HG03342 (cell line): ENCODE data around the gene TMEM245.
A peak's percentile ranks its signal among the peaks of the same experiment; 100 is the strongest.
"Not testable (repeated sequence)": the region's sequence is repeated elsewhere in the genome, so short reads cannot be mapped to it uniquely, and the experiment has no call there.

ENCODE experiments used
- ATAC-seq: cut with Tn5 transposase; IDR thresholded peaks from one replicate; pipeline ENCODE4 v1.9.1; 2021; ENCODE audit warnings: mild to moderate bottlenecking, moderate library complexity; ENCODE audit not compliant: unreplicated experiment

Gene TMEM245

DNA sequence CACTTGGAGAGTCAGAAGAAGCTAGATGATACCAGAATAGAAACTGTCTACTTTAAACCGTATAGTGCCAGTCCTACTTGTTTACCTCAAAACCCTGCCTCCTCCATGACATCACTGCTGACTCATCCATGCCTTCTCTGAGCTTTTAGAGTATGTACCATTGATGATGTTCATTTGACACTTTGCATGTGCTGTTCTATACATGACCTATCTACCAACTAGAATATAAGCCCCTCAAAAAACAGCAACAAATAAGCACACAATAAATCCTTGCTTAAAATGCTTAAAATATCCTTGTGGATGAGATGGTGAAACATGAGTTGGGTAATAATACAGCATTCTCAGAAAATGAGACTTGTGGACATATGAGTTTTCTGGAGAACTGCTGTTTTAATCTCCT, 109.0 kb downstream of the TMEM245 start:
- peak; percentile 43 for ATAC-seq

DNA sequence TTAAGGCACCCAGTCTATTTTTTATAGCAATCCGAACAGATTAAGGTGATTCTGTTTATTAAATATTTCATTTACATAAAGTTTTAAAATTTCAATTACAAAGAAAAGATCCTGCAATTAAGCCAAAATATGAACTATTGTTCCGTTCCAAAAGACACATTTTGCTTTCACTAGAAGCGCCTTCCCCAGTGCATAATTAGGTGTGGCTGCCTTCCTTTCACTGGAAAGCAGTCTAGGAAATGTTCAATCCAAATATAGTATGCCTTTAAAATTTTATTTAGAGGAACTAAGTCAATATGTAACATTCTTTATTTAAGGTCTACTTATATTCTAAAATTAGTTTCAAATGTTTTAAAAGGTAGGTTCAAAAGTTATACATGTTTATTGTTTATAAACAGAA, 114.1 kb downstream of the TMEM245 start:
- no peak for ATAC-seq

DNA sequence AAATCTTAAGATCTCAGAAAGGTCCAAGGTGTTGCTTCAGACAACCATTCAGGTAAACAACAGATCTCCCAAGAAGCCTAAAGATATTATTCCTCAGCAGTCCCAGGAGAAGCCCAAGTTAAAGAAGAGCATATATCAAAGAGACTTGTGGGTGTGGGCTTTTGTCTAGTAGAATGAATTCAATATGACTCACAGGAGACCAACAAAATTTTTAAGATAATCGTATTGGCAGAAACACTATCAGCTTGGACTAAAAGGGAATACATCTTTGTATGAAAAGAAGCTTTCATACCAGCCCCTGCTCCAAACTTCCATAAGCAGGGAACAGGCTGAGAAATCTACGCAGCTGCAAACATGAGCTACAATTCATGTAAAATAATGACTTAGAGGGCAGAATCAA, 116.6 kb downstream of the TMEM245 start:
- ATAC-seq, result no peak

DNA sequence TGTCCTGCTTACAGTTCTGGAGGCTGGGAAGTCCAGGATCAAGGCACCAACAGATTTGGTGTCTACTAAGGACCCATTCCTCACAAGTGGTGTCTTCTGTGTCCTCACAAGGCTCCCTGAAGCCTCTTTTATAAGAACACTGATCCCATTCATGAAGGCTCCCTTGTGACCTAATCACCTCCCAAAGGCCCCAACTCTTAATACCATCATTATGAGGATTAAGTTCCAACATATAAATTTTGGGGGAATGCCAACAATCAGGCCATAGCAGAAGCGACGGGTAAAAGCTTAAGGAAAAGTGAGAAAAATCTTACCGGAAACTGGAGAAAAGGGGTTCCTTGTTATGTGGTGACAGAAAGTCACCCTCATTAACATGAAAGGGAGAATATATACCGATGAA, 117.6 kb downstream of the TMEM245 start:
- no peak for ATAC-seq

DNA sequence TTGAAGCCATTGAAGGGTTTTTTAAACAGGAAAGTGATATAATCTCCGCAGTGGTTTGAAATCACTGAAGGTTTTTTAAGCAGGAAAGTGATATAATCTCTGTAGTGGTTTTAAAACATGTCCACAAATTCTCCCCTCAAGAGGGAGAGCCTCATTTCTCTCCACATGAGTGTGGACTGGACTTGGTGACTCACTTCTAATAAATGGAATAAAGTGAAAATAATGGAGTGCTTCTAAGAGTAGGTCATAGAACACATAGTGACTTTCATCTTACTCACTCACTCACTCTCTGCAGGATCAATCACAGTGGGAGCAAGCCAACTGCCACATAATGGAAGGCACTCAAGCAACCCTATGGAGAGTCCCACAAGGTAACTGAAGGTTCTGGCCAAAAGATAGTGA, 118.5 kb downstream of the TMEM245 start:
- ATAC-seq, result no peak

DNA sequence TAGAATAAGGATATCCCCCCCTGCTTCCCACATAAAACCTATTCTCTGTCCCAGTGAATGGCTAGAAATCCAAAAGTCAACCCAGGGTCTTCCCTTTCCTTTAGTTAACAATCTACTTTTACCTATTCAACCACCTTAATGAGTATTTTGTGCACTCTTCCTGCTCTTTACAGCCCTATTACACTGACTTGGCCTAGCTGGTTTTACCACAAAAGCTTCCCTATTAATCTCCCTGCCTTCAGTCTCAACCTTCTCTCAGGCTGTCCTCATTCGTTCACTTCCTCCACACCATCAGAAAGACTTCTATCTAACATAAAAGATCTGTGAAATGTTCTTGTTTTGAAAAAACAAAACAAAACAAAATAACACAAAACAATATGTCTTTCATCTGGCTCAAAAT, 122.6 kb downstream of the TMEM245 start:
- no peak for ATAC-seq

DNA sequence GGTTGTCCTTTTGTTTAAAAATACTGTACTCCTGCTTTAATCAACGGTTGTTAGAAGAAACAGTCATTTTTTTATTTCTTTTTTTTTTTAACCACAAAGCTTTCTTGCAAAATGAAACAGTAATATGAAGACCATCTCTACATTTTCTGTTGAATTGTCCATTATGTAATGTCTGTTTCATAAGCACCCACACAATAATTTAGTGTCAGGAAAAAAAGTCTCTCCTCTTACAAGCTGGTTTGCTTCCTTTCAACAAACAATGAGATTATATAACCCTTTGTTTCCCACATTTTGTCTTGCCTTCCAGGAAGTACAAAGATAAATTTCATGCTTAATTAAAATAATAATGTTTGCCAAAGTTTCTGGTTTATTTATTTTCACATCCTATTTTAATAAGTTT, 123.1 kb downstream of the TMEM245 start:
- no peak for ATAC-seq

DNA sequence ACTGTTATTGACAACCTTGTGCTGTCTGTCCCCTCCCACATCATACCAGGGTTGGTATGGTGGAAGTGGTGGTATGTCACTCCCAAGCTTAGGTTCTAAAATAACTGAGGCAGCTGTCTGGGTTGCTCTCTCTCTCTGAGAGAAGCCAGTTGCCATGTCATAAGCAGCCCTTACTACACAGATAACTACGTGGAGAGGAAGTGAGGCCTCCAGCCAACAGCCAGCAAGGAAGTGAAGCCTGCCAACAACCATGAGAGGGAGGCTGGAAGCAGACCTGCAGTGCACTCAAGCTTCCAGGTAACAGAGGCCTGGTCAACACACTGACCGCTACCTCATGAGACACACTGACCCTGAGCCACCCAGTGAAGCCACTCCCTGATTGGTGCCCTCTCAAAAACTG, 125.1 kb downstream of the TMEM245 start:
- ATAC-seq, result peak; percentile 95

DNA sequence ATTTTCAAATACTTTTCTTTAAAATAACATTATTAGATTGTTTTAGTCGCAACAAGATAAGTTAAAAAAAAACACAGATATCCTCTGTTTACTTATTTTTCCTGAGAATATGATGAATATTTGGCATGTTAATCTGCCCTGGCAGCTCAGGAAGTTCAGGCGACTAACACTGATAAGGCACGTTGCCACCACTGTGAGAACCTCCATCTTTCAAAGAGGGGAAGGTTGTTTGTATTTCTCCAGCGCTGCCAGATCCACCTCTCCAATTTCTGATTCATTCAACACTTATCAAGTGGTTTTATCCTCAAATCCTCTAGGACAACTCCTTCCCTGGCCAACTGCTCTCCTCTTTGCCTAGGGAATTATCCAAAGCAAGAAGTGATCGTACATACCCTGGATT, 128.3 kb downstream of the TMEM245 start:
- no peak for ATAC-seq

DNA sequence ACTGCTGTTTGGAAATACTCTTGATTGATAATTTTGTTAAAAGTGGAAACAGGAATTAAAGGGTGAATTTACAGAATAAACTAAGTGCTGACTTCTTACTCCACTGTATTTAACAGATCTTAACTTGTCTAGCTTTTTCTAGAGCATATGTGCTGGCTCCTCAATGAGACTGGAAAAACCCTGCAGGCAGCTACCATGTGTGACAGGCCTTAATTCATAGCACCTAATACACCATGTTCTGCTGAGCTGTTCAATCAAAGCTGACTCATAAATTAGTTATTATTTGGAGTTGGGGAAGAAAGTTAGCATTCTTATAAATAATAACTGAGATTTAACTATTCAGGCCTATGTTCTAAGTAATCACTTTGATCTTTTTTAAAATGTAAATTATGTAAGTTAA, 135.9 kb downstream of the TMEM245 start:
- no peak for ATAC-seq

DNA sequence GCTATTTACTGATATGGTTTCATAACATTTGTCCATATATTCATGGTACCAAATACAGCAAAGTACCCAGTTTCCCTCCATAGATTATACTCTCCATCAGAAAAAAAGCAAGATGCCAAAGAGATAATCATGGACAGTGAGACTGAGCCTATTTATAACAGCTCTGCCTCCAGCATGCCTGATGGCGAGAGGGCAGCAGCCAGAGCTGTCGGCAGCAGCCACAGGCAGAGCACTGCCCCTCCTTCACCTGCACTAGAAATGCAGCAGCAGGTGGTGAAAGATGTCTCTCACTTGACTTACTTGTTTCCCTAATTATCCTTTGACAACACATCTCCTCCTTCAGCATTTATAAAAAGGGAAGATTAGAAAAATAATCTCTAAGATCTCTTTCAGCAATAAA, 138.9 kb downstream of the TMEM245 start:
- ATAC-seq, result no peak

DNA sequence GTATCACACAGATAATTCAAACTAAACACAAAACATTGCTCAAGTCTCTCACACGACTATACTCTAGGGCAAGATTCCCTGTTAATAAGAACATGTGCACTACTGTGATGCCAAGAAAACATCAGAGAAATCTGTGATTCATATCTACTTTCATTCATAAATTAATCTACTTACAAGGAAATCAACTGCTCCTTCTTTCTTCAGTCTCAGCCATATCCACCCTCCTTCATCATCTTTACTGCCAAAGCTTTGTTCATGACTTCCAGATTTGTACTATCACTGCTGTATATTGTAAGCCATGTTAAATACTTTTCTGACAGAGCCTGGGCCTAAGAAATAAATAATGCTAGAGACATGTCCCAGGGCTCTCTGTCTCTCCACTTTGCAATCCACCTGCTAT, 141.5 kb downstream of the TMEM245 start:
- ATAC-seq, result no peak

DNA sequence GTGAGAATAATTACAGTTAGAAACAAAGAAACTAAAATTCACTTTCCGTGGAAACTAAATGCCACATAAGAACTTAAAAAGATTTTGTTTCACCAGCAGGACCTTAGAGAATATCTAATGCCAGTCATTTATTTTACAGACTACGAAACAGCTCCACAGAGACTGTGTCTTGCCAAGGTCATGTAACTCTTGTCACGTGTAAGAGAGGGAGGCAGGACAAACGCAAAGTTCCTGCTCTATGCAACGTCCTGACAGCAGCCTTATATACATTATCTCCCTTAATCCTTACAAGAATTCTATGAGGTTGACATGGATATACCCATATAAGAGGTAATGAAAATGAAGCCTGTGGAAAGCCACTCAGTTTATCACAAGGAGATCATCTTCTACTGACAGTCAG, 145.9 kb downstream of the TMEM245 start:
- ATAC-seq, result no peak

DNA sequence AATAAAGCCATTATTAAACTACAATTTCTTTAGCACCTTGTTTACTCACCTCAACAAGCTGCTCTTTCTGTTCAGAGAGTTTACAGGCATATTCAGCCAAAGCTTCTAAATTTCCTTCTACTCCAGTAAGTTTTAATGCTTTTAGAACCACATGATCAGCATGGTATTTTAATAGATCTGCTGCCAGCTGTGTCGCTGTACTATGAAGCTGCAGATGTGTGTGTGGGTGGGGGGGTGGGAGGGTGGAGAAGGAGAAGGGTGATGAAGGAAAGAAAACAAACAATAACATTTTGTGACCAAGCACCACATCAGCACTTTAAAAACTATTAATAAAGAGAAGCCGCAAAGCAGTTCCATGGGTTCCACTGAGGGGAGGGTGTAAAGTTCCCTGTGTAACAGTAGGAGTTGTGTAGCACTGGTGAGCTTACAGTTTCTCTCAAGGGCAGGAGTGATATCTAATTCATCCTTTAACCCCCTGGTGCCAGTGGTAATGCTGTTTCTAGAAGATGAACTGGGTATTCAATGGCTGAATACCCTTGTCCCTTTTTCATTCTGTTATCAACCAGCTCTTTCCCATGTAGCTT, 147.0 kb downstream of the TMEM245 start:
- ATAC-seq, result no peak

DNA sequence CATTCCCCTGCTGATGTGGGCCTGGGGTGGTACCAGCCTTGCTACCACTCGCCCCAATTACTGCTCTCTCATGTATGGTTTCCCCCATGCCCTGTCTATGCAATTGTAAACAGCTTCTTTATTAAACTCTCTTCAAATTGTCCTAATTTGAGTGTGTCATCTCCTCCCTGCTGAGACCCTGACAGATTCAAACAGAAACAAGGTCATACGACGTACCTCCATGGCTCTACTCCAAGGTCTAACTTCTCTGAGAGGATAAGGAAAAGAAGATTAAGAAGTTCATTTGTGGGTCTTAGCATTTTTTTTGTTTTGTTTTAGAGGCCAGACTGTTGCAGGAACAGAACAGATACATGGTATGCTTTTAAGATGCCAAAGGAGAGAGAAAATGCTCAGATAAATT, 147.6 kb downstream of the TMEM245 start:
- no peak for ATAC-seq

DNA sequence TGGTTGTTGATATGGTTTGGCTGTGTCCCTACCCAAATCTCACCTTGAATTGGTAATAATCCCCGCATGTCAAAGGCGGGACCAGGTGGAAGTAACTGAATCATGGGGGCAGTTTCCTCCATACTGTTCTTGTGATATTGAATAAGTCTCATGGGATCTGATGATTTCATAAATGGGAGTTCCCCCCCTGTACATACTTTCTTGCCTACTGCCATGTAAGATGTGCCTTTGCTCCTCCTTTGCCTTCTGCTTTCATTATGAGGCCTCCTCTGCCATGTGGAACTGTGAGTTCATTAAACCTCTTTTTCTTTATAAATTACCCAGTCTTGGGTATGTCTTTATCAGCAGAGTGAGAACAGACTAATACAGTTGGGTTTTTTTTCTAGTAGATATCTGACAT, 148.4 kb downstream of the TMEM245 start:
- ATAC-seq, result not testable (repeated sequence)

DNA sequence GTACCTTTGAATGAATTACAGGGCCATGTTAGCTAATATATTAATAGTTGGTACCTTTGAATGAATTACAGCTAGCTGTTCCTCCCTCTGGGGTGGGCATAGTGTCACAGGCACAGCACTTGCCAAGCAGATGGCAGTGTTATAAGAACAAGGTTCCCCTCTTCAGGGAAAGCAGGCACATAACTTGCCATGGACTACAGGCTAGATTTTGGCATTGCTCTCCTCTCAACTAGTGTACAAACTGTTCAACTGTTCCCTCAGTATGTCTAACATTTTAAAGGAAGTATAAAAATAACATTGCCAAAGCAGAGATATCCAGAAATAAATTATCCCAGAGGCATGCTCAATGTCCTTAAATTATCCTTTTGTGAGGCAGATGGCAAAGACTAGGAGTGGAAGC, 151.8 kb downstream of the TMEM245 start:
- no peak for ATAC-seq
